ENCODE measurements around the gene ARSB. TPM values are rescaled to one million over a fixed set of nuclear protein-coding genes. Genes with fewer than 3 reads are reported as not detected.

ARSB gene
- polyA plus RNA-seq (2013) = 7.4 TPM

DNA sequence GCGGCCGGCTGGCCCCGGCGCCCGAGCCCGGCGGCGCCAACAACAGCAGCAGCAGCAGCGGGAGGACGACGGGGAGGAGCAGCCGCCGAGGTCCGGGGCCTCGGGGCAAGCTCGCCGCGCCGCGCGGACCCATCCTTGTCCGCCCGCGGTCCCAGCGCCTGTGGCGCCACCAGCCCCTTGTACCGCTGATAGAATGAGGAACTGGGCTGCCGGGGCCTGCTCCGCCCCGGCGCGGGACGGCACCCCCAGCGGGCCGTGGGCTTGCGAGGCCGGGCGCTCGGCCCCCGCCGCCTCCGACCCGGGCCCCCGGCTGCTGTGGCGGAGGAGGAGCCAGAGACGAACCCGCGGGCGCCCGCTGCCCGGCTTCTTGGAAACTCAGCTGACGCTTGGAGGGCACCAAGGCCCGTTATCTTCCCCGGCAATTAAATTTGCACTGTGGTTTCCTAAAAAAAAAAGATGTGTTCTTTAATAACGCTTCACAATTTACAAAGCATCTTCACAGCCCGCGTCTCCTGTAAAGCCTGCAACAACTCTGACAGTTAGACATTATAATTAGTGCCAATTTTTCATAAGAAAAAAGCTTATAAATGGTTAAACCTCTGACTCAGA lies at the start of gene ARSB:
ARSB (minus strand) TSS at position 195 of the 609 bp plus-strand sequence; CDS start at position 133, 62 bp downstream.
- Histone ChIP-seq H3K36me3 (ENCODE audit: control insufficient read depth in 4 of 4, insufficient read depth in 4 of 4, low read length in 3 of 4) (no peaks in the 10 kb centered on the region), H3K4me3 (ENCODE audit: control insufficient read depth in 1 of 7, extremely low read depth in 1 of 7, insufficient read depth in 4 of 7, low read depth in 2 of 7, low read length in 6 of 7) (peak within 1 kb of the TSS; percentile 67 to 94 (median 83)), H3K4me1 (ENCODE audit: control extremely low read depth in 1 of 4, control insufficient read depth in 4 of 4, insufficient read depth in 4 of 4, low read length in 3 of 4) (peaks cover 8 to 37% (median 20%) of the 10 kb centered on the region in 4 experiments), H3K27me3 (replicated peaks in 2 of 5; ENCODE audit: control insufficient read depth in 4 of 5, insufficient read depth in 5 of 5, low read length in 4 of 5) (no peaks in the 10 kb centered on the region), H3K9me3 (ENCODE audit: control extremely low read depth in 1 of 5, control insufficient read depth in 4 of 5, insufficient read depth in 2 of 5, low read depth in 1 of 5, low read length in 4 of 5) (no peaks in the 10 kb centered on the region), H3K27ac (ENCODE audit: insufficient read depth in 1 of 2, low read depth in 1 of 2, low read length in 2 of 2, poor library complexity in 1 of 2, severe bottlenecking in 2 of 2) (peak within 1 kb of the TSS; percentile 61 to 84)
- 0% methylated on average over 45 of the region's 57 CpGs for WGBS (ENCODE audit: insufficient coverage)
- CTCF ChIA-PET = interaction anchor here (0.6 to 2.7 kb wide), 8 partner anchors 14 to 1736 kb away, joined by 3 to 12 read pairs (median 3); no protein-coding TSS in a partner anchor
- POLR2A ChIA-PET = interaction anchor here (1.0 to 1.1 kb wide), 2 partner anchors 13 to 474 kb away, joined by 4 read pairs; no protein-coding TSS in a partner anchor
- DNase-seq = peak; percentile 80 to 90 (median 85)

DNA sequence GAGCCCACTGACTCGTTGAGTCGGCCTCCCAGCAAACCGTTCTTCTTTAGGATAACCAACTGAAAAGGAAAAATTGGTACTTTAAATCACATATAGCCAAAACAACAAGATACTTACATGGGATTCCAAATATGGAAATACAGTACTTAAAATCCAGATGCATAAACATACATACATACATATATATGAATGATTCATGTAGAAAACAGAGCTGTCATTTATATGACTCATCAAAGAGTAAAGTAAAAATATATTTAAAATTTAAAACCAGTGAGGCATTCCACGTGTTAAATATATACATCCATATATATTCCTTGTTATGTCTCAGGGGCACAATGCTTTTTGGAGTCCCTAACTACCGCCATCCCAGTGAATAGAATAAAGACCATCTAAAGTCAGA lies 47.7 kb upstream of the ARSB start:
- POLR2A ChIA-PET = no interaction called here
- no peaks in the 10 kb centered on the region for H3K36me3 ChIP-seq (ENCODE audit: control insufficient read depth in 4 of 4, insufficient read depth in 4 of 4, low read length in 3 of 4)
- CTCF ChIA-PET = interaction anchor here (1.6 to 1.9 kb wide), 2 partner anchors 8 to 100 kb away, joined by 4 to 10 read pairs; no protein-coding TSS in a partner anchor
- H3K9me3 ChIP-seq (ENCODE audit: control extremely low read depth in 1 of 5, control insufficient read depth in 4 of 5, insufficient read depth in 2 of 5, low read depth in 1 of 5, low read length in 4 of 5) = no peaks in the 10 kb centered on the region
- H3K4me3 ChIP-seq (ENCODE audit: control insufficient read depth in 1 of 7, extremely low read depth in 1 of 7, insufficient read depth in 4 of 7, low read depth in 2 of 7, low read length in 6 of 7) = no peak overlapping the region
- 95% methylated on average over 4 of the region's 5 CpGs for WGBS (ENCODE audit: insufficient coverage)
- no peak overlapping the region for H3K27ac ChIP-seq (ENCODE audit: insufficient read depth in 1 of 2, low read depth in 1 of 2, low read length in 2 of 2, poor library complexity in 1 of 2, severe bottlenecking in 2 of 2)
- DNase-seq = no peak
- no peaks in the 10 kb centered on the region for H3K4me1 ChIP-seq (ENCODE audit: control extremely low read depth in 1 of 4, control insufficient read depth in 4 of 4, insufficient read depth in 4 of 4, low read length in 3 of 4)
- no peaks in the 10 kb centered on the region for H3K27me3 ChIP-seq (replicated peaks in 2 of 5; ENCODE audit: control insufficient read depth in 4 of 5, insufficient read depth in 5 of 5, low read length in 4 of 5)

DNA sequence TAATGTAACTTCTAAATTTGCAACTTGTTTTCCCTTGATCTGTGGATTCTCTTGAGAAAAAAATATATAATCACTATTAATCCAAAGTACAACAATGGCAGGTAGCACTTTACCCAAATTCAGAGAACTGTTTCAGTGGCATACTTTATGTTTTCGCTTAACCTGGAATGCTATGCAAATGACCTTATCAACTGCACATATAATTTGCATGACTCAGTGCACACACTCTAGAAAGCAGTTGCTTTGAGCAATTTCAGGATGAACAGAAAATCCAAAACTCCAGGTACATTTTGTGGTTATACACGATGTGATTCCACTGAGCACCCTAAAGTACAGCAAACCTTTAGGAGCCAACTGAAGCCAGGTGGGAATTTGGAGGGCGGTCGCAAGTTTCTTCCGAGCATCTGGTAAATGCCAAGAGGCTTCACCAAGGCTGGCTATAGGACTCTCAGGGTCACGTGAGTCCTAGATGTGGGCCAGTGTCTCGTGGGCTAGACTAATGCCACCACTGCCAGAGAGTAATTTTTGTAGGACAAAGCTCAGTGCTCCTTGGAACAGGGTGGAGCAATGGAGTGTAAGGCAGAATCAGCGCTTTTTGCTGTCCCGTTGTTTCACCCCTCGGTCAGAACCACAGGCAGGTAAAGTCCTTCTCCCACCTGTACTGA lies 47.1 kb upstream of the ARSB start:
- Histone ChIP-seq H3K9me3 (ENCODE audit: control extremely low read depth in 1 of 5, control insufficient read depth in 4 of 5, insufficient read depth in 2 of 5, low read depth in 1 of 5, low read length in 4 of 5) (no peaks in the 10 kb centered on the region), H3K4me3 (ENCODE audit: control insufficient read depth in 1 of 7, extremely low read depth in 1 of 7, insufficient read depth in 4 of 7, low read depth in 2 of 7, low read length in 6 of 7) (no peak overlapping the region), H3K4me1 (ENCODE audit: control extremely low read depth in 1 of 4, control insufficient read depth in 4 of 4, insufficient read depth in 4 of 4, low read length in 3 of 4) (no peaks in the 10 kb centered on the region), H3K36me3 (ENCODE audit: control insufficient read depth in 4 of 4, insufficient read depth in 4 of 4, low read length in 3 of 4) (no peaks in the 10 kb centered on the region), H3K27me3 (replicated peaks in 2 of 5; ENCODE audit: control insufficient read depth in 4 of 5, insufficient read depth in 5 of 5, low read length in 4 of 5) (no peaks in the 10 kb centered on the region), H3K27ac (ENCODE audit: insufficient read depth in 1 of 2, low read depth in 1 of 2, low read length in 2 of 2, poor library complexity in 1 of 2, severe bottlenecking in 2 of 2) (no peak overlapping the region)
- ChIA-PET CTCF (no interaction called here), POLR2A (no interaction called here)
- WGBS (ENCODE audit: insufficient coverage) = 96% methylated on average over 10 of the region's 10 CpGs
- DNase-seq = no peak

DNA sequence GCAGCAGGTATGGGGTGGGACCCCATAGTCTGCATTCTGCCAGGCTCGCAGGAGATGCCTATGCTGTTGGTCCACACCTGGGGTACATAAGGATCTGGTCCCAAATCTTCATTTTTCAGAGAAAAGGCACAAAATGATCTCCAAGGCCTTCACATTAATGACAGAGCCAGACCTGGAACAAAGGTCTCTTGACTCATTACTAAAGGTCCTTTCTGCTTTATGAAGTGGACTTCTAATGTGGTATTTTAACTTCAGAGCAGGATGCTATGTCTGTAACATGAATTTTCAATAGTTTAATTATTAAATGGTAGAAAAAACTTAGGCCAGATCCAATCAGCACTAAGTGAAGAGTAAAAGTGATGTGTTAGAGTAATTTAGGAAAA lies 46.4 kb upstream of the ARSB start:
- ChIA-PET POLR2A (no interaction called here), CTCF (interaction anchor here (1.5 to 15.9 kb wide), 2 partner anchors 10 to 99 kb away, joined by 3 to 277 read pairs; no protein-coding TSS in a partner anchor)
- H3K36me3 ChIP-seq (ENCODE audit: control insufficient read depth in 4 of 4, insufficient read depth in 4 of 4, low read length in 3 of 4) = no peaks in the 10 kb centered on the region
- DNase-seq = no peak
- H3K9me3 ChIP-seq (ENCODE audit: control extremely low read depth in 1 of 5, control insufficient read depth in 4 of 5, insufficient read depth in 2 of 5, low read depth in 1 of 5, low read length in 4 of 5) = no peaks in the 10 kb centered on the region
- H3K4me1 ChIP-seq (ENCODE audit: control extremely low read depth in 1 of 4, control insufficient read depth in 4 of 4, insufficient read depth in 4 of 4, low read length in 3 of 4) = no peaks in the 10 kb centered on the region
- H3K4me3 ChIP-seq (ENCODE audit: control insufficient read depth in 1 of 7, extremely low read depth in 1 of 7, insufficient read depth in 4 of 7, low read depth in 2 of 7, low read length in 6 of 7) = no peak overlapping the region
- no peak overlapping the region for H3K27ac ChIP-seq (ENCODE audit: insufficient read depth in 1 of 2, low read depth in 1 of 2, low read length in 2 of 2, poor library complexity in 1 of 2, severe bottlenecking in 2 of 2)
- 92% methylated on average over 1 of the region's 1 CpG for WGBS (ENCODE audit: insufficient coverage)
- H3K27me3 ChIP-seq (replicated peaks in 2 of 5; ENCODE audit: control insufficient read depth in 4 of 5, insufficient read depth in 5 of 5, low read length in 4 of 5) = peaks cover 0 to 2% (median 0%) of the 10 kb centered on the region in 5 experiments

DNA sequence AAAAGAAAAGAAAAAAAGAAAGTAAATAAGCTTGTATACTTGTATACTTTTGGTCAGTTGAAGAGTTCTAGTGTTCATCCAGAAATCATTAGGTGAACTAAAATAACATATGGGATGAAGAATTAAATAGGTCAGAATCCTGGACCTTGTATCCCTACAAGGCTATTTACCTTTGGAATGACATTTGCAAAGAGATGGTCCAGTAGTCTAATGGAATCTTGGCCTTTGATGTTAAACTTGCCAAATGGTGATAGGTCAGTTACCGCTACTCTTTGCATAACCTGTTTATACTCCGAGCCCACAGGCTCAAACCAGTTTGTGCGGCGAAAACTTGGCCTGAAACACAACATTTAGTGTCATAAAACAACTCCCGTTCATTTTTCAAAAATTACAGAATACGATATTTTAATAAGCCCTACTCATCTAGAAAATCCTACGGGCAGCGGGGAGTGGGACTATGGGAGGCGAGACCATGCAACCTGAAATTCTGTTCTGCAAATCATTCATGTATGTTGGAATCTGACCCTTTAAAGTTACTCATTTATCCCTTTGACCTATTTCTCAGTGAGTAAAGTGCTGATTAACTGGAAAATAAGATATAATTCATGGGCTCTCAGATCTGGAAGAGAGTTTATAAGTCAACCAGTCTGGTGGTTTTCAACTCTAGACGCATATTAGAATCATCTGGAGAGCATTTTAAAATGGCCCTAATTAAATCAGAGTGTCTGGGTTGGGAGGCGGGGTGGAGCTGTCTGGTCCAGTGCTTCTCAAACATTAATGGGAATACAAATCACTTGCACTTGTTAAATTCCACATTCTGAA lies 45.8 kb upstream of the ARSB start:
- WGBS (ENCODE audit: insufficient coverage) = 100% methylated on average over 9 of the region's 11 CpGs
- Histone ChIP-seq H3K4me1 (ENCODE audit: control extremely low read depth in 1 of 4, control insufficient read depth in 4 of 4, insufficient read depth in 4 of 4, low read length in 3 of 4) (no peaks in the 10 kb centered on the region), H3K27me3 (replicated peaks in 2 of 5; ENCODE audit: control insufficient read depth in 4 of 5, insufficient read depth in 5 of 5, low read length in 4 of 5) (peaks cover 0 to 2% (median 0%) of the 10 kb centered on the region in 5 experiments), H3K27ac (ENCODE audit: insufficient read depth in 1 of 2, low read depth in 1 of 2, low read length in 2 of 2, poor library complexity in 1 of 2, severe bottlenecking in 2 of 2) (no peak overlapping the region), H3K4me3 (ENCODE audit: control insufficient read depth in 1 of 7, extremely low read depth in 1 of 7, insufficient read depth in 4 of 7, low read depth in 2 of 7, low read length in 6 of 7) (no peak overlapping the region), H3K36me3 (ENCODE audit: control insufficient read depth in 4 of 4, insufficient read depth in 4 of 4, low read length in 3 of 4) (no peaks in the 10 kb centered on the region), H3K9me3 (ENCODE audit: control extremely low read depth in 1 of 5, control insufficient read depth in 4 of 5, insufficient read depth in 2 of 5, low read depth in 1 of 5, low read length in 4 of 5) (no peaks in the 10 kb centered on the region)
- ChIA-PET POLR2A (no interaction called here), CTCF (interaction anchor here (1.2 to 15.9 kb wide), 3 partner anchors 9 to 99 kb away, joined by 3 to 277 read pairs (median 3); no protein-coding TSS in a partner anchor)
- DNase-seq = no peak

DNA sequence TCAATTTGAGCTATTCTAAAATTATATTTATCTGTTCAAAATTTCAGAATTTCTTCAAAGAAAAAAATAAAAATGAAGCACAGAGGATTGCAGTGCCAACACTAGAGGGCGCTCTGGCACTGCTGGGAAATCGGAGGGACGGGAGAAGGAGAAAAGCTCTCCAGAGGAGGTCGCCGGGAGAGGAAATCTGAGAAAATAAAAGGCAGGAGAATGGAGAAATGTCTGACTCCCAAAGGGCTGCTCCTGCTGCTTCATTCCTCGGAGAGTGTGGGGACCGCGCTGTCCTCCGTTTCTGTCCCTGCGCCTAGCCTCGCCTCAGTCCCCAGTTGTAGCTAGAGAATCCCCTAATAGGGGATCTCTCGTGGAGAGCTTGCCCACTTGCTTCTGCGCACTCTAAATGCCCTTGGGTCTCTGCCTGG lies 40.0 kb upstream of the ARSB start:
- ChIA-PET POLR2A (no interaction called here), CTCF (interaction anchor here (0.6 to 15.9 kb wide), 33 partner anchors 9 to 442 kb away, joined by 3 to 277 read pairs (median 4); no protein-coding TSS in a partner anchor)
- Histone ChIP-seq H3K9me3 (ENCODE audit: control extremely low read depth in 1 of 5, control insufficient read depth in 4 of 5, insufficient read depth in 2 of 5, low read depth in 1 of 5, low read length in 4 of 5) (no peaks in the 10 kb centered on the region), H3K27me3 (replicated peaks in 2 of 5; ENCODE audit: control insufficient read depth in 4 of 5, insufficient read depth in 5 of 5, low read length in 4 of 5) (peaks cover 0 to 8% (median 4%) of the 10 kb centered on the region in 5 experiments), H3K4me1 (ENCODE audit: control extremely low read depth in 1 of 4, control insufficient read depth in 4 of 4, insufficient read depth in 4 of 4, low read length in 3 of 4) (peaks cover 0 to 7% (median 1%) of the 10 kb centered on the region in 4 experiments), H3K36me3 (ENCODE audit: control insufficient read depth in 4 of 4, insufficient read depth in 4 of 4, low read length in 3 of 4) (no peaks in the 10 kb centered on the region), H3K4me3 (ENCODE audit: control insufficient read depth in 1 of 7, extremely low read depth in 1 of 7, insufficient read depth in 4 of 7, low read depth in 2 of 7, low read length in 6 of 7) (peak overlapping the region in 6 of 7 experiments; percentile 4 to 73 (median 30)), H3K27ac (ENCODE audit: insufficient read depth in 1 of 2, low read depth in 1 of 2, low read length in 2 of 2, poor library complexity in 1 of 2, severe bottlenecking in 2 of 2) (no peak overlapping the region)
- DNase-seq = peak; percentile 54 to 72 (median 63)
- 10% methylated on average over 11 of the region's 13 CpGs for WGBS (ENCODE audit: insufficient coverage)

Data from common myeloid progenitor, CD34-positive (primary cell).